ENCODE results near the gene PI16. TPM values are rescaled to one million over a fixed set of nuclear protein-coding genes. Genes with fewer than 3 reads are reported as not detected.
A peak's percentile ranks its signal among the peaks of the same experiment; 100 is the strongest.
"Not testable (repeated sequence)": the region's sequence is repeated elsewhere in the genome, so short reads cannot be mapped to it uniquely, and the experiment has no call there.

Gene PI16
- total RNA-seq, 6 experiments from 2014 or later = not detected

GRCh38 chr6:36985808-36986703, 31.5 kb downstream of the PI16 start, which contains the start of gene MTCH1:
Gene MTCH1 (minus strand): TSS chr6:36986196. CDS start chr6:36986173, 23 bp downstream.
- TF ChIP-seq CTCF (IDR thresholded peaks at IDR 0.05) = no peak; the same call in 1 of the 2 replicates
- Mint-ChIP-seq H3K27ac (peak within 1 kb of the TSS; percentile 96), H3K27me3 (ENCODE audit: insufficient read depth) (peaks cover 4% of the 10 kb centered on the region), H3K36me3 (ENCODE audit: low read depth) (no peaks in the 10 kb centered on the region), H3K4me1 (ENCODE audit: low read depth) (peaks cover 27% of the 10 kb centered on the region), H3K4me3 (peak within 1 kb of the TSS; percentile 97), H3K9me3 (no peaks in the 10 kb centered on the region)
- peak; percentile 84 for DNase-seq

DNA sequence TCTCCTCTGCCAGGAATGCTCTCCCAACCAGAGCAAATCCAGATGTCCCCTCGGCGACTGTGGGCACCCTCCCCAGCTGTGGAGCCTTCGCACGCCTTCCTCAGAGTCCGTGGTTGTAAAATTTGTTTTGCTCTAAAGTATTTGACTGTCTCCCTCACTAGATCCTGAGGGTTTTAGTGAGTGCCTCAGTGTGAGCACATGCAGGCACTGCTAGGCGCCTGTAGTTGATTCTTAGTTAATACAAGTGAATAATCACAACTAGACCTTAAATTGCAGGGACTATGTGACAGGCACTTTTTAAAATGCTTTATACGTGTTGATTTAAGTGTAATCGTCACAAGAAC, 32.1 kb downstream of the PI16 start:
- Mint-ChIP-seq H3K4me3 (peak overlapping the region; percentile 97), H3K36me3 (ENCODE audit: low read depth) (no peaks in the 10 kb centered on the region), H3K4me1 (ENCODE audit: low read depth) (peaks cover 21% of the 10 kb centered on the region), H3K27me3 (ENCODE audit: insufficient read depth) (peaks cover 4% of the 10 kb centered on the region), H3K27ac (peak overlapping the region; percentile 96), H3K9me3 (no peaks in the 10 kb centered on the region)
- peak; percentile 4 for DNase-seq
- no peak for TF ChIP-seq CTCF (IDR thresholded peaks at IDR 0.05)

GRCh38 chr6:36989264-36989663, 34.7 kb downstream of the PI16 start:
- no peaks in the 10 kb centered on the region for H3K36me3 Mint-ChIP-seq (ENCODE audit: low read depth)
- peaks cover 10% of the 10 kb centered on the region for H3K27me3 Mint-ChIP-seq (ENCODE audit: insufficient read depth)
- H3K4me3 Mint-ChIP-seq = no peak overlapping the region
- peaks cover 15% of the 10 kb centered on the region for H3K4me1 Mint-ChIP-seq (ENCODE audit: low read depth)
- no peak for DNase-seq
- no peak overlapping the region for H3K27ac Mint-ChIP-seq
- no peaks in the 10 kb centered on the region for H3K9me3 Mint-ChIP-seq
- TF ChIP-seq CTCF (IDR thresholded peaks at IDR 0.05) = no peak

DNA sequence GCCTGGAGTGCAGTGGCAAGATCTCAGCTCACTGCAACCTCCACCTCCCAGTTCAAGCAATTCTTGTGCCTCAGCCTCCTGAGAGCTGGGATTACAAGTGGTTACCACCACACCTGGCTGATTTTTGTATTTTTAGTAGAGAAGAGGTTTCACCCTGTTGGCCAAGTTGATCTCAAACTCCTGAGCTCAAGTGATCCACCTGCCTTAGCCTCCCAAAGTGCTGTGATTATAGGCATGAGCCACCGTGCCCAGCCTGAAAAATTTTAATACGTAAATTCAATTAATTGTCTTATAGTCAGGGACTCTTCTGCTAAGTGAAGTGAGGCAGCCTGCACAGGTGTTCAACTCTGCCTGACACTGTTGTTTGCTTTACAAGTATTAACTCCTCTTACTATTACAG, 35.9 kb downstream of the PI16 start:
- not testable (repeated sequence) for H3K27me3 Mint-ChIP-seq (ENCODE audit: insufficient read depth); H3K36me3 Mint-ChIP-seq (ENCODE audit: low read depth); H3K4me3 Mint-ChIP-seq; H3K9me3 Mint-ChIP-seq; DNase-seq; H3K27ac Mint-ChIP-seq
- H3K4me1 Mint-ChIP-seq (ENCODE audit: low read depth) = peaks cover 15% of the 10 kb centered on the region

DNA sequence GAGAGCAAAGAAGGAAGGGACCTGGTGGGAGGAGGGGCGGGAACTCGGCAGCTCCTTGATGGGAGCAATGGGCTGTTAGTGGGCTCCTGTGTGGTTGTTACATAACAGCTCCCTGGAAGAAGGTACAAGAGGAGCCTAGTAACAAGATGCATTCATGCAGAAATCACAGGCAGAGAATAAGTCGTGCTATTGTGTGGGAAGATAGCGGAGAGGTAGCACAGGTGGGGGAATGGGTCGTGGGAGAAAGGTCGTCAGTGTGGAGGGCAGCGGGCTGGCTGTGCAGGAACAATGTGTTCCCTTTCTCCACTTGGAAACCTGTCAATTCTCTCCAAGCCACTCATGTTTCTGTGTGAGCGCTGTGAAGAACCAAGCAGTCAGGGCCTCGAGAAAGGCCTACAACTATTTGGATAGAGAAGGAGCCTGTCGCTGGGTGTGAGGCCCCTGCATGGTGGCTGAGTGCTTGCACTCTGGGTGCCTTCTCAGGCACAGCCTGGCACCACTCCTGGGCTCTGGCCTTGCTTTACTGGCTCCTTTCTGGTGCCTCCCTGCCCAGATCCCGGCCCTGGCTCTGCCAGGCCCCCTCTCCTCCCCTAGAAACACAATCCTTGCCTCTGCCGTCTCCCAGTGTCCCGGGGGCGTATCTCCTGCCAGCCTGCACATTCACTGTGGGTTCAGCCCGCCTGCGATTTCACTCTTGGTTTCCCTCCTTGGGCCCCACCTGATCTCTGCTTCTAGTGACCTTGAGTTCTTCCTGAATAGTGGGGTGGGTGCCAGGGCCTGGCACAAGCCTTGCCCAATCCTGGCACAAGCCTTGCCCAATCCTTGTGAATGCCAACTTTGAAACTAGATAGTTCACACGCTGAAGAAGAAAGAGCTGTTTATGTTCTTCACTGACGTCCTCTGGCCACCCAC, 43.5 kb downstream of the PI16 start:
- Mint-ChIP-seq H3K36me3 (ENCODE audit: low read depth) (no peaks in the 10 kb centered on the region), H3K27ac (no peak overlapping the region), H3K9me3 (no peaks in the 10 kb centered on the region), H3K4me1 (ENCODE audit: low read depth) (no peaks in the 10 kb centered on the region), H3K4me3 (no peak overlapping the region), H3K27me3 (ENCODE audit: insufficient read depth) (peaks cover 20% of the 10 kb centered on the region)
- no peak for DNase-seq
- TF ChIP-seq CTCF (IDR thresholded peaks at IDR 0.05) = no peak

DNA sequence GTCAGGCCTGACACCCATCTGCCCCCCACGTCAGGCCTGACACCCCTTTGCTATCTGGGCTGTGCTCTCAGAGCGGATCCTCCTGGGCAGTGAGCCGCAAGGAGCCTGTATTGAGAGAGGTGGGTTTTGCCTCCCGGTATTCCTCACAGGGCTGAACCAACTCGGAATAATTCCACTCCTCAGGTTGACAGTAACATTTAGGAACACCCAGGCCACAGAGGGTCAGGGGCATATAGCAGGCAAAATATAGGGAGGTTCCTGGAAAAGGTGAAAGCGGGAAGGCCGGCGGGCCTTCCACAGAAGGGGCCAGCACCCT, 44.1 kb downstream of the PI16 start:
- H3K27me3 Mint-ChIP-seq (ENCODE audit: insufficient read depth) = peaks cover 18% of the 10 kb centered on the region; the same call in 1 of the 2 replicates
- no peak for TF ChIP-seq CTCF (IDR thresholded peaks at IDR 0.05)
- no peak overlapping the region for H3K27ac Mint-ChIP-seq
- no peaks in the 10 kb centered on the region for H3K36me3 Mint-ChIP-seq (ENCODE audit: low read depth)
- DNase-seq = no peak
- no peaks in the 10 kb centered on the region for H3K4me1 Mint-ChIP-seq (ENCODE audit: low read depth)
- no peaks in the 10 kb centered on the region for H3K9me3 Mint-ChIP-seq
- H3K4me3 Mint-ChIP-seq = no peak overlapping the region

All from HFFc6 (cell line).